HepG2 (cell line): Measurements from ENCODE around the gene KLHL21. TPM values are rescaled to one million over a fixed set of nuclear protein-coding genes. Genes with fewer than 3 reads are reported as not detected.

ENCODE experiments used
- ATAC-seq: fragments of 200-7000 bp; cut with Tn5 transposase; 3 replicates; pipeline ENCODE4 v1.9.1; 2020; ENCODE audit warnings: mild to moderate bottlenecking, moderate library complexity
- BruUV-seq: library from RNA; stranded (reverse); fragments of 400-500 nt; replicated peaks from 2 replicates; lab custom pipeline; 2021; lab: Mats Ljungman, UMichigan
- CTCF ChIA-PET: fragments of 300-600 bp; formaldehyde crosslinking; extraction: SDS; loops from one replicate; lab custom pipeline; 2021; ENCODE audit warnings: low total read pairs, inconsistent platforms, low intra/inter-chr PET ratio; lab: Yijun Ruan, JAX
- POLR2A ChIA-PET: fragments of 350-600 bp; sonication (Branson Sonifier 250); formaldehyde crosslinking; loops from one replicate; lab custom pipeline; 2020; ENCODE audit warnings: antibody characterized with exemption, inconsistent platforms; lab: Yijun Ruan, JAX
- DNase-seq: peaks from one replicate; pipeline ENCODE4 v3.0.0-alpha.2; 2015; ENCODE audit warnings: low spot score
- FAIRE-seq: peaks from 3 replicates; lab custom pipeline; 2011; peaks lifted over from hg19 to GRCh38; lab: Jason Lieb, UNC
- H2AFZ ChIP-seq: one replicate; pipeline ENCODE4 v1.6.1; 2011; ENCODE audit warnings: low read length, inconsistent platforms
- H3K27ac ChIP-seq: fragments of 300-600 bp; 3 replicates; pipeline ENCODE4 v1.8.0; 2011; ENCODE audit warnings: mixed run types, mild to moderate bottlenecking, mixed read lengths, low read length, inconsistent platforms; ENCODE audit not compliant: insufficient read depth; ENCODE audit errors: extremely low read length
- H3K27me3 ChIP-seq, 2 experiments: fragments of 200-600 bp in 1 of 2; 2 replicates in 1 of 2; 3 replicates in 1 of 2; pipeline versions ENCODE4 v1.6.0 to v1.8.0; 2011; ENCODE audit warnings: low read length in 2 of 2, mild to moderate bottlenecking in 2 of 2, moderate library complexity in 2 of 2, inconsistent platforms in 1 of 2; ENCODE audit not compliant: insufficient read depth in 2 of 2, control insufficient read depth in 1 of 2
- H3K36me3 ChIP-seq, 2 experiments: fragments of 200-600 bp in 1 of 2; replicated peaks in 1 of 2; 2 replicates in 1 of 2; 3 replicates in 1 of 2; pipeline versions ENCODE4 v1.5.1 to v1.8.0; 2011; ENCODE audit warnings: low read length in 2 of 2, inconsistent platforms in 1 of 2; ENCODE audit not compliant: insufficient read depth in 2 of 2, control insufficient read depth in 1 of 2
- H3K4me1 ChIP-seq: 2 replicates; pipeline ENCODE4 v1.5.1; 2012; ENCODE audit warnings: low read length, inconsistent platforms; ENCODE audit not compliant: insufficient read depth
- H3K4me2 ChIP-seq: 2 replicates; pipeline ENCODE4 v1.6.0; 2011; ENCODE audit warnings: low read depth, low read length, inconsistent platforms
- H3K4me3 ChIP-seq, 3 experiments: fragments of 200-600 bp in 1 of 3; sonication (generic), shearing (Covaris generic) in 1 of 3; replicated peaks in 1 of 3; 2 replicates each; pipeline ENCODE4 v1.5.1; 2011 to 2016; ENCODE audit warnings: low read length in 3 of 3, inconsistent platforms in 2 of 3, low read depth in 2 of 3, mild to moderate bottlenecking in 2 of 3, control low read depth in 1 of 3, mixed read lengths in 1 of 3; ENCODE audit not compliant: insufficient read depth in 1 of 3
- H3K79me2 ChIP-seq: one replicate; pipeline ENCODE4 v1.6.1; 2011; ENCODE audit warnings: low read length, inconsistent platforms; ENCODE audit not compliant: insufficient read depth
- H3K9ac ChIP-seq: 2 replicates; pipeline ENCODE4 v1.6.0; 2011; ENCODE audit warnings: mild to moderate bottlenecking, low read depth, low read length, inconsistent platforms; ENCODE audit not compliant: insufficient read depth
- H3K9me3 ChIP-seq: 2 replicates; pipeline ENCODE4 v1.5.1; 2012; ENCODE audit warnings: mild to moderate bottlenecking, low read length
- H4K20me1 ChIP-seq: 2 replicates; pipeline ENCODE4 v1.6.0; 2011; ENCODE audit warnings: inconsistent platforms, mild to moderate bottlenecking, low read length, moderate library complexity; ENCODE audit not compliant: insufficient read depth
- ARID2 ChIP-seq: sonication (generic); formaldehyde crosslinking; IDR thresholded peaks from 2 replicates; pipeline ENCODE4 v1.8.1; 2022; ENCODE audit warnings: mild to moderate bottlenecking, missing genetic modification reagents, borderline replicate concordance
- HCFC1 ChIP-seq: fragments of 150-350 bp; IDR thresholded peaks from 2 replicates; pipeline ENCODE4 v1.6.1; 2014; ENCODE audit warnings: low read depth, low read length
- JUN ChIP-seq: sonication (generic); formaldehyde crosslinking; IDR thresholded peaks from 2 replicates; pipeline ENCODE4 v1.4.0; 2020; ENCODE audit warnings: mild to moderate bottlenecking, missing genetic modification reagents
- KLF6 ChIP-seq: IDR thresholded peaks from 2 replicates; pipeline ENCODE4 v1.8.0; 2016; ENCODE audit warnings: missing biosample characterization, missing genetic modification reagents
- POLR2A ChIP-seq, 2 experiments: IDR thresholded peaks; 2 replicates each; pipeline ENCODE4 v1.6.1; 2011; ENCODE audit warnings: low read depth in 2 of 2, low read length in 2 of 2, mild to moderate bottlenecking in 1 of 2, moderate library complexity in 1 of 2; ENCODE audit not compliant: insufficient read depth in 1 of 2
- PTBP1 ChIP-seq: fragments of 200-400 bp; formaldehyde crosslinking; IDR thresholded peaks from 2 replicates; pipeline ENCODE4 v1.6.1; 2018; ENCODE audit warnings: low read length, low read depth; ENCODE audit not compliant: poor library complexity, severe bottlenecking
- SOX13 ChIP-seq, 3 experiments: fragments of 450-650 bp in 1 of 3; sonication (generic) in 1 of 3; formaldehyde crosslinking in 1 of 3; IDR thresholded peaks in 2 of 3; conservative IDR thresholded peaks in 1 of 3; 2 replicates each; pipeline versions ENCODE4 v1.5.0 to v1.6.1; 2016 to 2020; ENCODE audit warnings: antibody characterized with exemption in 1 of 3, mild to moderate bottlenecking in 1 of 3, missing compliant biosample characterization in 1 of 3, missing genetic modification reagents in 1 of 3, moderate library complexity in 1 of 3
- SP2 ChIP-seq: sonication (generic); formaldehyde crosslinking; IDR thresholded peaks from 2 replicates; pipeline ENCODE4 v1.5.1; 2020; ENCODE audit warnings: mild to moderate bottlenecking, missing genetic modification reagents
- TRIM24 ChIP-seq: sonication (generic); formaldehyde crosslinking; IDR thresholded peaks from 2 replicates; pipeline ENCODE4 v1.8.0; 2022; ENCODE audit warnings: mild to moderate bottlenecking, missing genetic modification reagents
- ZBTB7A ChIP-seq: sonication (generic); formaldehyde crosslinking; IDR thresholded peaks from 2 replicates; pipeline ENCODE4 v1.8.0; 2022; ENCODE audit warnings: mild to moderate bottlenecking, missing genetic modification reagents
- ZBTB8A ChIP-seq: sonication (generic); formaldehyde crosslinking; IDR thresholded peaks from 2 replicates; pipeline ENCODE4 v1.4.0; 2020; ENCODE audit warnings: mild to moderate bottlenecking, low read depth, missing genetic modification reagents, borderline replicate concordance
- ZMYM2 ChIP-seq: sonication (generic); formaldehyde crosslinking; IDR thresholded peaks from 2 replicates; pipeline ENCODE4 v1.8.0; 2022; ENCODE audit warnings: mild to moderate bottlenecking, missing genetic modification reagents
- ZNF44 ChIP-seq: sonication (generic); formaldehyde crosslinking; IDR thresholded peaks from 2 replicates; pipeline ENCODE4 v1.5.1; 2020; ENCODE audit warnings: mild to moderate bottlenecking, missing genetic modification reagents
- ZNF841 ChIP-seq: sonication (generic); formaldehyde crosslinking; IDR thresholded peaks from 2 replicates; pipeline ENCODE4 v1.8.1; 2023; ENCODE audit warnings: missing genetic modification reagents, borderline replicate concordance
- ZNF850 ChIP-seq: sonication (generic); formaldehyde crosslinking; conservative IDR thresholded peaks from 2 replicates; pipeline ENCODE4 v1.9.0; 2021; ENCODE audit warnings: mild to moderate bottlenecking, missing genetic modification reagents
- WGBS: methylation state at CpG from one replicate; pipeline ENCODE4 v1.1.6; 2017; ENCODE audit warnings: low lambda C conversion rate; 5-methylcytosine and 5-hydroxymethylcytosine counted together
- in situ Hi-C: cut with HindIII; loops from 2 replicates; pipeline ENCODE4 v1.10.0; 2017; ENCODE audit warnings: low pct_unique_long_range_greater_than_20kb; ENCODE audit not compliant: extremely low pct_ligation_motif_present
- intact Hi-C: fragments of 100-400 bp; cut with micrococcal nuclease; formaldehyde crosslinking; loops from one replicate; pipeline ENCODE4 v1.10.0; 2022; ENCODE audit not compliant: unreplicated experiment
- polyA plus RNA-seq, 8 experiments: library from polyadenylated mRNA; depleted of rRNA in 3 of 8; stranded (reverse) in 7 of 8; unstranded in 1 of 8; fragments of >200 nt; fragmentation: Illumina TruSeq in 4 of 8; extraction: Trizol in 4 of 8; gene quantifications; 2 replicates each; pipeline versions ENCODE4 v1.2.1 to v1.2.3, GENCODE V29; 2011 to 2016; ENCODE audit warnings: low read depth in 4 of 8, missing spikeins in 1 of 8, mixed read lengths in 1 of 8; ENCODE audit not compliant: insufficient read depth in 1 of 8
- total RNA-seq, 5 experiments: library from RNA; depleted of rRNA; stranded (reverse); fragments of >200 nt; fragmentation: Illumina TruSeq; extraction: Trizol; gene quantifications; 2 replicates each; pipeline ENCODE4 v1.2.3, GENCODE V29; 2016; ENCODE audit warnings: low read depth in 1 of 5
- TF ChIP-seq, protein P1 (sequence below): sonication (generic); formaldehyde crosslinking; IDR thresholded peaks from 2 replicates; pipeline ENCODE4 v1.4.0; 2020; ENCODE audit warnings: missing genetic modification reagents; ENCODE audit errors: not compliant biosample characterization
- TF ChIP-seq, protein P2 (sequence below): sonication (generic); formaldehyde crosslinking; IDR thresholded peaks from 2 replicates; pipeline ENCODE4 v1.9.0; 2022; ENCODE audit warnings: missing genetic modification reagents, mild to moderate bottlenecking, borderline replicate concordance

KLHL21 gene
- total and polyA plus RNA-seq, 2 of the 13 experiments (the other 11 are each of a cell fraction or from before 2014, with no cell fraction given) = 14.8 to 25.0 TPM

DNA sequence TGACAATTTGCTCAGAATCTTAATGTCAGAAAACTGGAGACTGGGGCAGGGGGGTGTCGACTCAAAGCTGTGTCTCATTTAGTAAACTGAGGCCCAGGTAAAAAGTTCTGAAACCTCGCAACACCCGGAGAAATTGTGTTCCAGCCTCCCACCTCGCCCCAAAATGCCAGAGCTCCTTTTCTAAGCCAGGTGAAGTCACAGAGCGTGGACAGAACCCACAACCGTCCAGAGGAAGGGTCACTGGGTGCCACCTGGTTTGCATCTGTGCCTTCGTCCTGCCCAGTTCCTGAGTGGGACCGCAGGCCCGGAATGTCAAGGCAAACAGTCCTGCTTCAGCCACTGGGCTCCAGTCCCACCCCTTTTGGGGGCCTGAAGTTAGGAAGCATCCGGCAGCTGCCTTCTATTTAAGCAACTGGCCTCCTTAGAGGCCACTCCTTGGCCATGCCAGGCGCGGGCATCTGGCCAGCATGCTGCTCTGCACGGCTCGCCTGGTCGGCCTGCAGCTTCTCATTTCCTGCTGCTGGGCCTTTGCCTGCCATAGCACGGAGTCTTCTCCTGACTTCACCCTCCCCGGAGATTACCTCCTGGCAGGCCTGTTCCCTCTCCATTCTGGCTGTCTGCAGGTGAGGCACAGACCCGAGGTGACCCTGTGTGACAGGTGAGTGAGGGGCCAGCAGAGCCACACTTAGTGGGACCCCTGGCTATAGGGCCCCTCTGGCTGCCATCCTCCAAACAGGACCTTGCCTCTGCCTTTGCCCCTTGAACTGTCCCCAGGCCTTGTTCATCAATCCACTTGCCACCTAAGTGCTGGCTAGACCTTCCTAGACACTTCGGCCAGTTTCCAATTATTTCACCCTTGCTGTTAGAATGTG is 47.5 kb downstream of the KLHL21 start, which contains the start of gene TAS1R1 (continued):
- TF ChIP-seq PTBP1 (no peak), ZBTB8A (CRISPR knock-in tag) (no peak), ZMYM2 (0 out of 2 replicates have a peak, but pooled peaks have one; percentile 12), HCFC1 (no peak)
- TF ChIP-seq, protein P1, sequence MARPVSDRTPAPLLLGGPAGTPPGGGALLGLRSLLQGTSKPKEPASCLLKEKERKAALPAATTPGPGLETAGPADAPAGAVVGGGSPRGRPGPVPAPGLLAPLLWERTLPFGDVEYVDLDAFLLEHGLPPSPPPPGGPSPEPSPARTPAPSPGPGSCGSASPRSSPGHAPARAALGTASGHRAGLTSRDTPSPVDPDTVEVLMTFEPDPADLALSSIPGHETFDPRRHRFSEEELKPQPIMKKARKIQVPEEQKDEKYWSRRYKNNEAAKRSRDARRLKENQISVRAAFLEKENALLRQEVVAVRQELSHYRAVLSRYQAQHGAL (CRISPR knock-in tag) = no peak
- TF ChIP-seq, all 625 proteins: peak for 53

DNA sequence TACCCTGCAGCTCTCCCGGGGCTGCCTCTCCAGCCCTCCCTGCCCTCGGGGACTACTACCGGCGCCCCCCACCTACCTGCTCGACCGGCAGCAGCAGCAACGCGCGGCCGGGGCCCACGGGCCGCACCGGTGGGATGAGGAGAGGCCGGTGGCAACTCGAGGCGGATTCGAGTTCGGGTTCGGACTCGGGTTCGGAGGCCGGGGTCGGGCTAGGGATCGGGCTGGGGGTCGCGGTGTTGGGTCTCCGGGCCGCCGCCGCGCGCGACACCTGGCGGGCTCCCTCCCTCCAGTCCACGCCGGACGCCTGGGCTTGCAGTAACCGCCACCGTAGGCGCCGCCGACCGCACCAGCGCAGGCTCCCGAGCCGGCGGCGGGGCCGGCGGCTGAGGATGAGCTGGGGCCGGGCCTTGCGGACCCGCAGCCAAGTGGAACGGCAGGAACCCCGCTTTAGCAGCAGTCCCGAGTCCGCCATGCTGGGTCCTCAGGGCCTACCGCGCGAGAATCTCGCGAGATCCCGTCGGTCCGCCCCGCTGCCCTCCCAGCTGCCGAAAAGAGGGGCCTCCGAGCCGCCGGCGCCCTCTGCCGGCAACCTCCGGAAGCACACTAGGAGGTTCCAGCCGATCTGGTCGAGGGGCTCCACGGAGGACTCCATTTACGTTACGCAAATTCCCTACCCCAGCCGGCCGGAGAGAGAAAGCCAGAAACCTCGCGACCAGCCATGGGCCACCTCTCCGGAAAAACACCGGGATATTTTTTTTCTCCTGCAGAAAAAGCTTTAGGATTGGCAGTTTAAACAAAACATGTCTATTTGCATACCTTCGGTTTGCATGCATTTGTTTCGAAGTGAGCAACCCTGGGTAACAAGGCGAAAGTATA is 48.4 kb downstream of the KLHL21 start, which contains the start of gene NOL9:
NOL9 (minus strand) TSS at position 483 of the 876 bp plus-strand sequence; CDS start at position 472, 11 bp downstream.
- peak; percentile 93 for ATAC-seq
- peaks cover 5% of the 10 kb centered on the region; the same call in 1 of the 2 replicates for H4K20me1 ChIP-seq
- peak within 1 kb of the TSS; percentile 100 for H3K4me2 ChIP-seq
- peak; percentile 84 for DNase-seq
- H3K4me1 ChIP-seq = peaks cover 20% of the 10 kb centered on the region
- POLR2A ChIA-PET = interaction anchor here (1.0 to 3.8 kb wide), 8 partner anchors 18 to 71 kb away, joined by 3 to 38 read pairs (median 4); partner anchors contain the start of genes KLHL21, PLEKHG5, THAP3 and ZBTB48
- H3K4me3 ChIP-seq = peak within 1 kb of the TSS; percentile 93 to 98 (median 96)
- in situ Hi-C loops = no loop called here
- intact Hi-C loops = loop anchor here (1.0 to 5.0 kb wide), 2 partner anchors 25 to 93 kb away; partner anchors contain the start of gene ZBTB48
- H2AFZ ChIP-seq = peak within 1 kb of the TSS; percentile 71
- peak within 1 kb of the TSS; percentile 64 for H3K27ac ChIP-seq
- H3K36me3 ChIP-seq = peaks cover 5 to 10% of the 10 kb centered on the region in 2 experiments; a peak in 4 of 5 replicates
- CTCF ChIA-PET = interaction anchor here (0.8 to 1.5 kb wide), 7 partner anchors 28 to 147 kb away, joined by 3 to 11 read pairs (median 3); partner anchors contain the start of genes DNAJC11 and THAP3
- peak within 1 kb of the TSS; percentile 93 for H3K9ac ChIP-seq
- WGBS = under 1% methylated on average over 24 of the region's 87 CpGs
- no peaks in the 10 kb centered on the region for H3K9me3 ChIP-seq
- peak; percentile 52 for FAIRE-seq
- H3K79me2 ChIP-seq = peaks cover 22% of the 10 kb centered on the region
- H3K27me3 ChIP-seq = no peaks in the 10 kb centered on the region; a peak in 1 of 5 replicates
- BruUV-seq = no TSS peak
- TF ChIP-seq ARID2 (CRISPR knock-in tag) (peak; percentile 72), ZBTB7A (CRISPR knock-in tag) (no peak; the same call in 1 of the 2 replicates), POLR2A (IDR thresholded peaks at IDR 0.05; ENCODE audit: insufficient read depth in 1 of 2, low read depth in 2 of 2, low read length in 2 of 2) (peak; percentile 87 to 91), JUN (CRISPR knock-in tag) (0 out of 2 replicates have a peak, but pooled peaks have one; percentile 21), KLF6 (CRISPR knock-in tag) (0 out of 2 replicates have a peak, but pooled peaks have one; percentile 56), SP2 (CRISPR knock-in tag) (no peak), ZNF44 (CRISPR knock-in tag) (no peak), TRIM24 (CRISPR knock-in tag) (no peak), ZNF841 (CRISPR knock-in tag) (no peak), ZNF850 (CRISPR knock-in tag) (no peak), SOX13 (IDR thresholded peaks at IDR 0.05) (peak; percentile 59; the same call in 1 of the 2 replicates), SOX13 (CRISPR knock-in tag; conservative IDR thresholded peaks at IDR 0.05 in 1 of 2, IDR thresholded peaks at IDR 0.05 in 1 of 2) (peak in 1 of 2 experiments; percentile 35; a peak in 1 of 4 replicates)
- TF ChIP-seq, protein P2, sequence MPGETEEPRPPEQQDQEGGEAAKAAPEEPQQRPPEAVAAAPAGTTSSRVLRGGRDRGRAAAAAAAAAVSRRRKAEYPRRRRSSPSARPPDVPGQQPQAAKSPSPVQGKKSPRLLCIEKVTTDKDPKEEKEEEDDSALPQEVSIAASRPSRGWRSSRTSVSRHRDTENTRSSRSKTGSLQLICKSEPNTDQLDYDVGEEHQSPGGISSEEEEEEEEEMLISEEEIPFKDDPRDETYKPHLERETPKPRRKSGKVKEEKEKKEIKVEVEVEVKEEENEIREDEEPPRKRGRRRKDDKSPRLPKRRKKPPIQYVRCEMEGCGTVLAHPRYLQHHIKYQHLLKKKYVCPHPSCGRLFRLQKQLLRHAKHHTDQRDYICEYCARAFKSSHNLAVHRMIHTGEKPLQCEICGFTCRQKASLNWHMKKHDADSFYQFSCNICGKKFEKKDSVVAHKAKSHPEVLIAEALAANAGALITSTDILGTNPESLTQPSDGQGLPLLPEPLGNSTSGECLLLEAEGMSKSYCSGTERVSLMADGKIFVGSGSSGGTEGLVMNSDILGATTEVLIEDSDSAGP = peak; percentile 63
